ENCODE results near the gene VWA8. TPM values are rescaled to one million over a fixed set of nuclear protein-coding genes. Genes with fewer than 3 reads are reported as not detected.

The VWA8 gene
- total RNA-seq, 4 donors from 2014 or later, result 27.7 to 47.7 (median 39.5) TPM

GRCh38 chr13:41668130-41668757 lies 292.7 kb downstream of the VWA8 start:
- no peaks in the 10 kb centered on the region for H3K36me3 ChIP-seq
- H3K4me3 ChIP-seq, result no peak overlapping the region
- TF ChIP-seq POLR2A (IDR thresholded peaks at IDR 0.05), result no peak
- peak; percentile 25 to 88 (median 77) for TF ChIP-seq CTCF (IDR thresholded peaks at IDR 0.05)
- no peaks in the 10 kb centered on the region for H3K9me3 ChIP-seq
- H3K27ac ChIP-seq, result no peak overlapping the region
- H3K27me3 ChIP-seq, result no peaks in the 10 kb centered on the region
- DNase-seq, result peak in 1 of 3 donors; percentile 59
- H3K4me1 ChIP-seq, result no peaks in the 10 kb centered on the region

DNA sequence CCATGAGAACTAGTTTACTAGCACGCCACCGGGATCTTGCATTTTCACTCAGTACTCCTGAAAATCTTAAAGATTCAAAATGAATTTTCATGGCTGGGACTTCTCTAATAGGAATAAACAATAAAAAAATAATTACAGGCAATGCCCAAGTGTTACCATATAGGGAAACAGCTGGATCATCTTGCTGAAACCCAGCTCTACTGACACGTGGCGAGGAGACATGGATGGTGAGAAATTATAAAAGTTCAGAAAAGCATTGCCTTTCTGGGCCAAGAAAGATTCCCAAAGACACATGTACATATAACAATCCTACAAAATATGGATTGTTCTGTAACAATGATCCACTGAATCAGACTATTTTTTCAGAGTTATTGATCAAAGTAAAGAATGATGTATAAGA lies 294.3 kb downstream of the VWA8 start:
- Histone ChIP-seq H3K36me3 (no peaks in the 10 kb centered on the region), H3K9me3 (no peaks in the 10 kb centered on the region), H3K4me1 (no peaks in the 10 kb centered on the region), H3K27me3 (no peaks in the 10 kb centered on the region), H3K4me3 (no peak overlapping the region), H3K27ac (no peak overlapping the region)
- DNase-seq, result no peak
- TF ChIP-seq CTCF (IDR thresholded peaks at IDR 0.05), result no peak
- no peak for TF ChIP-seq POLR2A (IDR thresholded peaks at IDR 0.05)

GRCh38 chr13:41660411-41660810 lies 300.5 kb downstream of the VWA8 start:
- no peaks in the 10 kb centered on the region for H3K36me3 ChIP-seq
- no peaks in the 10 kb centered on the region for H3K4me1 ChIP-seq
- H3K4me3 ChIP-seq, result no peak overlapping the region
- DNase-seq, result no peak
- H3K27me3 ChIP-seq, result no peaks in the 10 kb centered on the region
- no peak overlapping the region for H3K27ac ChIP-seq
- no peak for TF ChIP-seq POLR2A (IDR thresholded peaks at IDR 0.05)
- no peak for TF ChIP-seq CTCF (IDR thresholded peaks at IDR 0.05)
- no peaks in the 10 kb centered on the region for H3K9me3 ChIP-seq

GRCh38 chr13:41658057-41658661 lies 302.8 kb downstream of the VWA8 start:
- no peak overlapping the region for H3K4me3 ChIP-seq
- no peaks in the 10 kb centered on the region for H3K36me3 ChIP-seq
- no peak overlapping the region for H3K27ac ChIP-seq
- no peaks in the 10 kb centered on the region for H3K9me3 ChIP-seq
- TF ChIP-seq CTCF (IDR thresholded peaks at IDR 0.05) (no peak), POLR2A (IDR thresholded peaks at IDR 0.05) (no peak)
- no peaks in the 10 kb centered on the region for H3K4me1 ChIP-seq
- no peaks in the 10 kb centered on the region for H3K27me3 ChIP-seq
- DNase-seq, result no peak

GRCh38 chr13:41655997-41656396 lies 304.9 kb downstream of the VWA8 start:
- TF ChIP-seq CTCF (IDR thresholded peaks at IDR 0.05), result no peak
- no peak for TF ChIP-seq POLR2A (IDR thresholded peaks at IDR 0.05)
- Histone ChIP-seq H3K36me3 (no peaks in the 10 kb centered on the region), H3K27me3 (no peaks in the 10 kb centered on the region), H3K9me3 (no peaks in the 10 kb centered on the region), H3K4me1 (no peaks in the 10 kb centered on the region), H3K27ac (no peak overlapping the region), H3K4me3 (no peak overlapping the region)
- DNase-seq, result no peak
